H9 (cell line): Measurements from ENCODE around the gene MYL10. TPM values are rescaled to one million over a fixed set of nuclear protein-coding genes. Genes with fewer than 3 reads are reported as not detected.

Source experiments
- DNase-seq: peaks from one replicate; pipeline ENCODE4 v3.0.0-alpha.2; 2017
- H2AFZ ChIP-seq: one replicate; pipeline ENCODE4 v1.6.1; 2013; ENCODE audit warnings: mild to moderate bottlenecking, low read length, control low read depth, moderate library complexity
- H2AK5ac ChIP-seq: 2 replicates; pipeline ENCODE4 v1.6.1; 2013; ENCODE audit warnings: low read length, control low read depth, mixed read lengths; ENCODE audit not compliant: insufficient read length
- H2BK120ac ChIP-seq: one replicate; pipeline ENCODE4 v1.6.1; 2013; ENCODE audit warnings: low read depth, mild to moderate bottlenecking, low read length, control low read depth, inconsistent platforms; ENCODE audit not compliant: poor library complexity, severe bottlenecking
- H2BK12ac ChIP-seq: 2 replicates; pipeline ENCODE4 v1.6.1; 2013; ENCODE audit warnings: low read length, control low read depth, mixed read lengths, low read depth; ENCODE audit not compliant: insufficient read length
- H2BK15ac ChIP-seq: 2 replicates; pipeline ENCODE4 v1.6.1; 2013; ENCODE audit warnings: low read depth, low read length, control low read depth
- H2BK20ac ChIP-seq: one replicate; pipeline ENCODE4 v1.6.1; 2013; ENCODE audit warnings: low read depth, mild to moderate bottlenecking, low read length, control low read depth, inconsistent platforms; ENCODE audit not compliant: poor library complexity, severe bottlenecking
- H2BK5ac ChIP-seq: 2 replicates; pipeline ENCODE4 v1.6.1; 2013; ENCODE audit warnings: low read length, control low read depth, mixed read lengths; ENCODE audit not compliant: insufficient read length
- H3K14ac ChIP-seq: 2 replicates; pipeline ENCODE4 v1.6.1; 2013; ENCODE audit warnings: low read length, control low read depth; ENCODE audit not compliant: insufficient read depth
- H3K18ac ChIP-seq: 2 replicates; pipeline ENCODE4 v1.6.1; 2013; ENCODE audit warnings: low read depth, mild to moderate bottlenecking, mixed read lengths, low read length, control low read depth; ENCODE audit not compliant: insufficient read length
- H3K23ac ChIP-seq: 2 replicates; pipeline ENCODE4 v1.6.1; 2013; ENCODE audit warnings: low read length, control low read depth, mixed read lengths, low read depth; ENCODE audit not compliant: insufficient read length
- H3K23me2 ChIP-seq: 2 replicates; pipeline ENCODE4 v1.6.1; 2013; ENCODE audit warnings: low read depth, mild to moderate bottlenecking, mixed read lengths, low read length, control low read depth; ENCODE audit not compliant: insufficient read length, poor library complexity, severe bottlenecking
- H3K27ac ChIP-seq: 2 replicates; pipeline ENCODE4 v1.5.1; 2013; ENCODE audit warnings: low read length, control low read depth, mixed read lengths, low read depth; ENCODE audit not compliant: insufficient read length
- H3K27me3 ChIP-seq: 2 replicates; pipeline ENCODE4 v1.6.1; 2013; ENCODE audit warnings: low read length, control low read depth, inconsistent platforms; ENCODE audit not compliant: insufficient read depth
- H3K4ac ChIP-seq: 2 replicates; pipeline ENCODE4 v1.6.1; 2013; ENCODE audit warnings: low read depth, mild to moderate bottlenecking, control low read depth, inconsistent platforms, low read length, moderate library complexity
- H3K4me1 ChIP-seq: 2 replicates; pipeline ENCODE4 v1.6.1; 2013; ENCODE audit warnings: low read length, control low read depth, inconsistent platforms; ENCODE audit not compliant: insufficient read depth
- H3K4me2 ChIP-seq: 2 replicates; pipeline ENCODE4 v1.6.1; 2013; ENCODE audit warnings: low read length, control low read depth, mixed read lengths; ENCODE audit not compliant: insufficient read length, insufficient read depth
- H3K56ac ChIP-seq: 2 replicates; pipeline ENCODE4 v1.6.1; 2013; ENCODE audit warnings: low read depth, mild to moderate bottlenecking, mixed read lengths, low read length, control low read depth; ENCODE audit not compliant: insufficient read length
- H3K79me1 ChIP-seq: 2 replicates; pipeline ENCODE4 v1.6.1; 2013; ENCODE audit warnings: low read depth, mild to moderate bottlenecking, moderate library complexity, low read length, control low read depth, inconsistent platforms; ENCODE audit not compliant: insufficient read depth, poor library complexity, severe bottlenecking
- H3K79me2 ChIP-seq: 2 replicates; pipeline ENCODE4 v1.6.1; 2013; ENCODE audit warnings: low read length, control low read depth, inconsistent platforms; ENCODE audit not compliant: insufficient read depth
- H3K9ac ChIP-seq: 2 replicates; pipeline ENCODE4 v1.6.1; 2013; ENCODE audit warnings: low read length, control low read depth, mixed read lengths; ENCODE audit not compliant: insufficient read length; ENCODE audit errors: extremely low read depth
- H3K9me3 ChIP-seq: one replicate; pipeline ENCODE4 v1.6.1; 2013; ENCODE audit warnings: low read depth, low read length, inconsistent platforms; ENCODE audit not compliant: control insufficient read depth
- H3T11ph ChIP-seq: one replicate; pipeline ENCODE4 v1.6.1; 2013; ENCODE audit warnings: mild to moderate bottlenecking, low read length, control low read depth, inconsistent platforms
- H4K20me1 ChIP-seq: one replicate; pipeline ENCODE4 v1.6.1; 2013; ENCODE audit not compliant: control insufficient read depth, insufficient read length, insufficient read depth
- H4K5ac ChIP-seq: 2 replicates; pipeline ENCODE4 v1.6.1; 2013; ENCODE audit warnings: low read depth, mild to moderate bottlenecking, mixed read lengths, low read length, control low read depth; ENCODE audit not compliant: insufficient read length
- H4K8ac ChIP-seq: replicated peaks from 2 replicates; pipeline ENCODE4 v1.6.1; 2013; ENCODE audit warnings: low read length, control low read depth, mixed read lengths, low read depth; ENCODE audit not compliant: insufficient read length
- H4K91ac ChIP-seq: 2 replicates; pipeline ENCODE4 v1.6.1; 2013; ENCODE audit warnings: low read depth, mild to moderate bottlenecking, moderate library complexity, mixed read lengths, low read length, control low read depth; ENCODE audit not compliant: insufficient read length
- H3K27ac Mint-ChIP-seq, 3 experiments: 2 replicates in 2 of 3; 3 replicates in 1 of 3; pipeline ENCODE4 v1.8.0; 2020 to 2021; ENCODE audit warnings: mixed read lengths in 3 of 3, mild to moderate bottlenecking in 1 of 3, moderate library complexity in 1 of 3
- H3K27me3 Mint-ChIP-seq: 2 replicates; pipeline ENCODE4 v1.8.0; 2021; ENCODE audit warnings: low read depth, mild to moderate bottlenecking, moderate library complexity, mixed read lengths
- H3K36me3 Mint-ChIP-seq, 3 experiments: 2 replicates in 2 of 3; 3 replicates in 1 of 3; pipeline ENCODE4 v1.8.0; 2020 to 2021; ENCODE audit warnings: low read depth in 3 of 3, mixed read lengths in 3 of 3; ENCODE audit not compliant: insufficient read depth in 1 of 3
- H3K4me1 Mint-ChIP-seq, 2 experiments: 2 replicates each; pipeline ENCODE4 v1.8.0; 2020; ENCODE audit warnings: mixed read lengths in 2 of 2
- H3K4me3 Mint-ChIP-seq, 2 experiments: 2 replicates in 1 of 2; 3 replicates in 1 of 2; pipeline ENCODE4 v1.8.0; 2020 to 2021; ENCODE audit warnings: mild to moderate bottlenecking in 2 of 2, mixed read lengths in 2 of 2, moderate library complexity in 1 of 2
- H3K9me3 Mint-ChIP-seq, 2 experiments: 2 replicates in 1 of 2; 3 replicates in 1 of 2; pipeline ENCODE4 v1.8.0; 2020; ENCODE audit warnings: mild to moderate bottlenecking in 2 of 2, mixed read lengths in 2 of 2, moderate library complexity in 1 of 2
- CTCF ChIP-seq: fragments of 200-600 bp; sonication (generic); conservative IDR thresholded peaks from 3 replicates; pipeline ENCODE4 v1.8.0; 2021; ENCODE audit warnings: antibody characterized with exemption, mild to moderate bottlenecking
- WGBS: extraction: QIAGEN DNeasy Blood & Tissue Kit; methylation state at CpG from one replicate; pipeline ENCODE4 v1.1.7; 2013; ENCODE audit warnings: missing lambda C conversion rate, low lambda C conversion rate, mixed read lengths; ENCODE audit not compliant: insufficient read length; ENCODE audit errors: extremely low coverage; 5-methylcytosine and 5-hydroxymethylcytosine counted together
- total RNA-seq: library from RNA; stranded (reverse); gene quantifications from 2 replicates; pipeline ENCODE4 v1.2.1, GENCODE V29; 2021

The MYL10 gene
- total RNA-seq, 1 experiment from 2014 or later, result 0.50 TPM

GRCh38 chr7:101664436-101664835 lies 35.3 kb upstream of the MYL10 start:
- H3K56ac ChIP-seq, result no peak overlapping the region
- no peak for TF ChIP-seq CTCF
- no peaks in the 10 kb centered on the region; the same call in 1 of the 2 replicates for H3K4me1 ChIP-seq
- H2BK20ac ChIP-seq, result peak overlapping the region; percentile 65
- peak overlapping the region; percentile 75 to 95 (median 90); a peak in 6 of 7 replicates for H3K27ac Mint-ChIP-seq
- H3K27ac ChIP-seq, result no peak overlapping the region
- H4K5ac ChIP-seq, result no peak overlapping the region
- H2BK15ac ChIP-seq, result no peak overlapping the region
- no peak overlapping the region for H3K9ac ChIP-seq
- H4K8ac ChIP-seq, result no peak overlapping the region
- no peak overlapping the region for H3T11ph ChIP-seq
- H3K4me1 Mint-ChIP-seq, result peaks cover 29 to 34% of the 10 kb centered on the region in 2 experiments
- H2BK120ac ChIP-seq, result no peak overlapping the region
- no peaks in the 10 kb centered on the region for H3K79me1 ChIP-seq
- H2BK12ac ChIP-seq, result no peak overlapping the region
- no peaks in the 10 kb centered on the region for H4K20me1 ChIP-seq
- peak overlapping the region in 1 of 2 experiments; percentile 63; a peak in 2 of 5 replicates for H3K4me3 Mint-ChIP-seq
- H3K14ac ChIP-seq, result no peak overlapping the region
- H3K4me2 ChIP-seq, result peak overlapping the region; percentile 18
- no peaks in the 10 kb centered on the region for H3K27me3 ChIP-seq
- H2AFZ ChIP-seq, result no peak overlapping the region
- H3K4ac ChIP-seq, result no peak overlapping the region
- no peak overlapping the region for H3K23ac ChIP-seq
- no peaks in the 10 kb centered on the region for H3K79me2 ChIP-seq
- peaks cover 0 to 4% (median 3%) of the 10 kb centered on the region in 3 experiments; a peak in 3 of 7 replicates for H3K36me3 Mint-ChIP-seq
- no CpG with 5 or more reads among the region's 9 CpGs for WGBS
- H2AK5ac ChIP-seq, result no peak overlapping the region
- H2BK5ac ChIP-seq, result no peak overlapping the region
- H3K23me2 ChIP-seq, result no peaks in the 10 kb centered on the region
- DNase-seq, result peak; percentile 89
- H3K9me3 ChIP-seq, result no peaks in the 10 kb centered on the region
- H4K91ac ChIP-seq, result no peak overlapping the region
- H3K9me3 Mint-ChIP-seq, result peaks cover 4% of the 10 kb centered on the region in 2 experiments
- H3K18ac ChIP-seq, result peak overlapping the region; percentile 58
- peaks cover 3% of the 10 kb centered on the region; the same call in 1 of the 2 replicates for H3K27me3 Mint-ChIP-seq
